HG03159 (cell line): Measurements from ENCODE around the gene PCSK7.

Experiments
- ATAC-seq: cut with Tn5 transposase; IDR thresholded peaks from one replicate; pipeline ENCODE4 v1.9.1; 2021; ENCODE audit warnings: mild to moderate bottlenecking, moderate library complexity; ENCODE audit not compliant: unreplicated experiment

The PCSK7 gene

GRCh38 chr11:117169736-117170135 is 62.1 kb downstream of the PCSK7 start:
- ATAC-seq = no peak

- no peak for ATAC-seq
Measured at GRCh38 chr11:117166491-117166890, 65.4 kb downstream of the PCSK7 start.

- ATAC-seq = no peak
Measured at GRCh38 chr11:117160826-117161225, 71.0 kb downstream of the PCSK7 start.

GRCh38 chr11:117159892-117160291 is 72.0 kb downstream of the PCSK7 start:
- no peak for ATAC-seq

- no peak for ATAC-seq
Measured at GRCh38 chr11:117157507-117157906, 74.4 kb downstream of the PCSK7 start.

- ATAC-seq = no peak
Measured at GRCh38 chr11:117154468-117154867, 77.4 kb downstream of the PCSK7 start.
